HEK293T (cell line): Measurements from ENCODE around the gene B4GALNT1.

Experiments used
- ARNT ChIP-seq: fragments of 450-650 bp; IDR thresholded peaks from 2 replicates; pipeline ENCODE4 v1.6.1; 2017; ENCODE audit warnings: mild to moderate bottlenecking
- LEF1 ChIP-seq: fragments of 450-650 bp; IDR thresholded peaks from 2 replicates; pipeline ENCODE4 v1.6.1; 2017; ENCODE audit warnings: mild to moderate bottlenecking, borderline replicate concordance
- SP1 ChIP-seq: fragments of 450-650 bp; IDR thresholded peaks from 2 replicates; pipeline ENCODE4 v1.6.1; 2017

DNA sequence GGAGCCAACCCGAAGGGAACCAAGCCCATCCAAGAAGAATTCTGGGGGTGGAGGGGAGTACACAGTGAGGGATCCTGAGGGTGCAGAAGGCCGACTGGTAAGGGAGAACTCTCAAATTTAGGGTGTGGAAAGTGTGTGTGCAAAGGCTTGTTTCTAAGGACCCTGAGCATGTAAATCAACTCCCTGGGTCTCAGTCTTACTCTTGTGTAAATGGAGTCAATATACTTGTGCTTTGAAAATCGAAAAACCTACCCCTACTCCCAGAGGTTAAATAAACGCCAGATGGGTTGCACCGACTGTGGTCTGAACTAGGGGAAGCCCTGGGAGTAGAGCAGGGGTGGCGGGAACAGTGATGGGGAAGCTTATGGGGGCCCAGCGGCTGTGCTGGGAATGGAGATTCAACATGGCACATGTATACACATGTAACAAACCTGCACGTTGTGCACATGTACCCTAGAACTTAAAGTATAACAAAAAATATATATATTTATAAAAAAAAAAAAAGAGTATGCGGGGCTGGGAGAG, 6.0 kb downstream of the B4GALNT1 start:
- TF ChIP-seq SP1 (no peak), LEF1 (no peak), ARNT (no peak)
